Common myeloid progenitor, CD34-positive (primary cell): Measurements from ENCODE around the gene FGD3.

ENCODE experiments used
- CTCF ChIA-PET: fragments of 350-600 bp; sonication (Branson Sonifier 250); formaldehyde crosslinking; loops from one replicate; lab custom pipeline; 2021; ENCODE audit warnings: antibody characterized with exemption; lab: Charles Lee
- POLR2A ChIA-PET: fragments of 350-600 bp; sonication (Branson Sonifier 250); formaldehyde crosslinking; loops from one replicate; lab custom pipeline; 2021; ENCODE audit warnings: antibody characterized with exemption; lab: Charles Lee
- DNase-seq, 3 donors: peaks; one replicate each; pipeline versions ENCODE4 v3.0.0 to v3.0.0-alpha.2; 2013
- H3K27ac ChIP-seq, 2 experiments: 1 replicate in 1 of 2; 2 replicates in 1 of 2; pipeline ENCODE4 v1.7.0; 2013; ENCODE audit warnings: inconsistent platforms in 2 of 2, low read length in 2 of 2, mild to moderate bottlenecking in 2 of 2, low read depth in 1 of 2, moderate library complexity in 1 of 2; ENCODE audit not compliant: severe bottlenecking in 2 of 2, insufficient read depth in 1 of 2, poor library complexity in 1 of 2
- H3K27me3 ChIP-seq, 5 experiments: replicated peaks in 2 of 5; 1 replicate in 3 of 5; 2 replicates in 2 of 5; pipeline versions ENCODE4 v1.6.1 to v1.7.0; 2013; ENCODE audit warnings: low read length in 4 of 5, mild to moderate bottlenecking in 2 of 5, moderate library complexity in 2 of 5, inconsistent platforms in 1 of 5; ENCODE audit not compliant: insufficient read depth in 5 of 5, control insufficient read depth in 4 of 5
- H3K36me3 ChIP-seq, 4 experiments: 1 replicate in 2 of 4; 2 replicates in 2 of 4; pipeline versions ENCODE4 v1.6.1 to v1.7.0; 2013; ENCODE audit warnings: low read length in 3 of 4, control low read depth in 1 of 4, mild to moderate bottlenecking in 1 of 4; ENCODE audit not compliant: control insufficient read depth in 4 of 4, insufficient read depth in 4 of 4
- H3K4me1 ChIP-seq, 4 experiments: 1 replicate in 3 of 4; 2 replicates in 1 of 4; pipeline versions ENCODE4 v1.6.1 to v1.7.1; 2013; ENCODE audit warnings: low read length in 3 of 4, mild to moderate bottlenecking in 3 of 4, control low read depth in 1 of 4, inconsistent platforms in 1 of 4, moderate library complexity in 1 of 4; ENCODE audit not compliant: control insufficient read depth in 4 of 4, insufficient read depth in 4 of 4; ENCODE audit errors: control extremely low read depth in 1 of 4
- H3K4me3 ChIP-seq, 7 experiments: 1 replicate in 4 of 7; 2 replicates in 3 of 7; pipeline versions ENCODE4 v1.5.1 to v1.7.0; 2013; ENCODE audit warnings: mild to moderate bottlenecking in 7 of 7, low read length in 6 of 7, moderate library complexity in 6 of 7, inconsistent platforms in 2 of 7, low read depth in 2 of 7, control low read depth in 1 of 7; ENCODE audit not compliant: insufficient read depth in 4 of 7, control insufficient read depth in 1 of 7; ENCODE audit errors: extremely low read depth in 1 of 7
- H3K9me3 ChIP-seq, 5 experiments: 1 replicate in 4 of 5; 2 replicates in 1 of 5; pipeline versions ENCODE4 v1.6.1 to v1.7.1; 2013; ENCODE audit warnings: low read length in 4 of 5, mild to moderate bottlenecking in 2 of 5, inconsistent platforms in 1 of 5, low read depth in 1 of 5, moderate library complexity in 1 of 5; ENCODE audit not compliant: control insufficient read depth in 4 of 5, insufficient read depth in 2 of 5; ENCODE audit errors: control extremely low read depth in 1 of 5
- WGBS: methylation state at CpG from one replicate; pipeline ENCODE4 v1.1.5; 2013; ENCODE audit not compliant: insufficient coverage; 5-methylcytosine and 5-hydroxymethylcytosine counted together

FGD3 gene

GRCh38 chr9:93076792-93077128 is 129.4 kb downstream of the FGD3 start:
- no peaks in the 10 kb centered on the region for H3K9me3 ChIP-seq
- peaks cover 0 to 34% (median 22%) of the 10 kb centered on the region in 4 experiments for H3K4me1 ChIP-seq
- H3K4me3 ChIP-seq: no peak overlapping the region
- POLR2A ChIA-PET: no interaction called here
- no peak for DNase-seq
- H3K27ac ChIP-seq: no peak overlapping the region
- CTCF ChIA-PET: interaction anchor here (1.1 to 4.4 kb wide), 3 partner anchors 10 to 32 kb away, joined by 3 to 28 read pairs (median 6); no protein-coding TSS in a partner anchor
- H3K27me3 ChIP-seq: no peaks in the 10 kb centered on the region
- 100% methylated on average over 2 of the region's 2 CpGs for WGBS
- peaks cover 0 to 19% (median 10%) of the 10 kb centered on the region in 4 experiments for H3K36me3 ChIP-seq

- Histone ChIP-seq H3K36me3 (peaks cover 0 to 18% (median 10%) of the 10 kb centered on the region in 4 experiments), H3K4me1 (peaks cover 0 to 32% (median 20%) of the 10 kb centered on the region in 4 experiments), H3K4me3 (no peak overlapping the region), H3K9me3 (no peaks in the 10 kb centered on the region), H3K27ac (no peak overlapping the region), H3K27me3 (no peaks in the 10 kb centered on the region)
- CTCF ChIA-PET: interaction anchor here (4.4 kb wide), 1 partner anchor 11 kb away, joined by 28 read pairs; no protein-coding TSS in a partner anchor
- POLR2A ChIA-PET: no interaction called here
- DNase-seq: no peak
- 100% methylated on average over 1 of the region's 1 CpG for WGBS
Observed at GRCh38 chr9:93077367-93077766, 130.0 kb downstream of the FGD3 start.

GRCh38 chr9:93077811-93078210 is 130.5 kb downstream of the FGD3 start:
- 98% methylated on average over 12 of the region's 16 CpGs for WGBS
- DNase-seq: no peak
- no peak overlapping the region for H3K27ac ChIP-seq
- CTCF ChIA-PET: interaction anchor here (4.4 kb wide), 1 partner anchor 12 kb away, joined by 28 read pairs; no protein-coding TSS in a partner anchor
- no peak overlapping the region for H3K4me3 ChIP-seq
- H3K36me3 ChIP-seq: peaks cover 0 to 18% (median 9%) of the 10 kb centered on the region in 4 experiments
- H3K9me3 ChIP-seq: no peaks in the 10 kb centered on the region
- H3K4me1 ChIP-seq: peaks cover 0 to 32% (median 21%) of the 10 kb centered on the region in 4 experiments
- POLR2A ChIA-PET: no interaction called here
- no peaks in the 10 kb centered on the region for H3K27me3 ChIP-seq

GRCh38 chr9:93079371-93079770 is 132.0 kb downstream of the FGD3 start:
- 96% methylated on average over 13 of the region's 13 CpGs for WGBS
- DNase-seq: no peak
- Histone ChIP-seq H3K4me3 (no peak overlapping the region), H3K36me3 (peaks cover 0 to 19% (median 10%) of the 10 kb centered on the region in 4 experiments), H3K9me3 (no peaks in the 10 kb centered on the region), H3K27ac (no peak overlapping the region), H3K4me1 (peaks cover 0 to 44% (median 32%) of the 10 kb centered on the region in 4 experiments), H3K27me3 (no peaks in the 10 kb centered on the region)
- ChIA-PET POLR2A (no interaction called here), CTCF (interaction anchor here (0.6 to 1.8 kb wide), 4 partner anchors 8 to 113 kb away, joined by 3 to 7 read pairs (median 4); no protein-coding TSS in a partner anchor)

GRCh38 chr9:93080406-93080805 is 133.1 kb downstream of the FGD3 start:
- ChIA-PET POLR2A (no interaction called here), CTCF (interaction anchor here (1.0 to 1.5 kb wide), 2 partner anchors 15 to 27 kb away, joined by 3 to 5 read pairs; no protein-coding TSS in a partner anchor)
- no peak overlapping the region for H3K27ac ChIP-seq
- no peak overlapping the region for H3K4me3 ChIP-seq
- peaks cover 0 to 26% (median 14%) of the 10 kb centered on the region in 4 experiments for H3K36me3 ChIP-seq
- H3K9me3 ChIP-seq: no peaks in the 10 kb centered on the region
- WGBS: 100% methylated on average over 8 of the region's 9 CpGs
- DNase-seq: no peak
- no peaks in the 10 kb centered on the region for H3K27me3 ChIP-seq
- peaks cover 0 to 44% (median 32%) of the 10 kb centered on the region in 4 experiments for H3K4me1 ChIP-seq

- POLR2A ChIA-PET: no interaction called here
Observed at GRCh38 chr9:93081081-93081529, 133.8 kb downstream of the FGD3 start.

GRCh38 chr9:93081931-93082330 is 134.6 kb downstream of the FGD3 start:
- POLR2A ChIA-PET: interaction anchor here (0.5 kb wide), 1 partner anchor 25 kb away, joined by 4 read pairs; no protein-coding TSS in a partner anchor
- Histone ChIP-seq H3K27ac (no peak overlapping the region), H3K27me3 (no peaks in the 10 kb centered on the region), H3K9me3 (peaks cover 0 to 4% (median 0%) of the 10 kb centered on the region in 5 experiments), H3K4me3 (no peak overlapping the region), H3K36me3 (peaks cover 0 to 37% (median 19%) of the 10 kb centered on the region in 4 experiments), H3K4me1 (peaks cover 0 to 44% (median 32%) of the 10 kb centered on the region in 4 experiments)
- WGBS: 95% methylated on average over 3 of the region's 3 CpGs
- DNase-seq: no peak
- CTCF ChIA-PET: interaction anchor here (1.0 to 1.5 kb wide), 6 partner anchors 13 to 44 kb away, joined by 3 to 5 read pairs (median 3); no protein-coding TSS in a partner anchor

More at GRCh38 chr9:93081081-93081529, 133.8 kb downstream of the FGD3 start:
- 94% methylated on average over 10 of the region's 10 CpGs for WGBS
- DNase-seq: no peak
- H3K27ac ChIP-seq: no peak overlapping the region
- H3K4me1 ChIP-seq: peaks cover 0 to 44% (median 32%) of the 10 kb centered on the region in 4 experiments
- H3K36me3 ChIP-seq: peaks cover 0 to 31% (median 17%) of the 10 kb centered on the region in 4 experiments
- no peaks in the 10 kb centered on the region for H3K27me3 ChIP-seq
- CTCF ChIA-PET: interaction anchor here (1.0 to 1.5 kb wide), 6 partner anchors 13 to 44 kb away, joined by 3 to 5 read pairs (median 3); no protein-coding TSS in a partner anchor
- H3K9me3 ChIP-seq: peaks cover 0 to 4% (median 0%) of the 10 kb centered on the region in 5 experiments
- H3K4me3 ChIP-seq: no peak overlapping the region
